ENCODE measurements around the gene NPB.

The NPB gene

GRCh38 chr17:81870131-81870980 lies 31.7 kb upstream of the NPB start:
- peak; percentile 15 for DNase-seq

- no peak for DNase-seq
These were observed 31.1 kb upstream of the NPB start, which contains the start of gene ARHGDIA for GRCh38 chr17:81870981-81871386. TSS of gene ARHGDIA (minus strand) at chr17:81871337. CDS start at chr17:81869930, 1,407 bp downstream.

DNA sequence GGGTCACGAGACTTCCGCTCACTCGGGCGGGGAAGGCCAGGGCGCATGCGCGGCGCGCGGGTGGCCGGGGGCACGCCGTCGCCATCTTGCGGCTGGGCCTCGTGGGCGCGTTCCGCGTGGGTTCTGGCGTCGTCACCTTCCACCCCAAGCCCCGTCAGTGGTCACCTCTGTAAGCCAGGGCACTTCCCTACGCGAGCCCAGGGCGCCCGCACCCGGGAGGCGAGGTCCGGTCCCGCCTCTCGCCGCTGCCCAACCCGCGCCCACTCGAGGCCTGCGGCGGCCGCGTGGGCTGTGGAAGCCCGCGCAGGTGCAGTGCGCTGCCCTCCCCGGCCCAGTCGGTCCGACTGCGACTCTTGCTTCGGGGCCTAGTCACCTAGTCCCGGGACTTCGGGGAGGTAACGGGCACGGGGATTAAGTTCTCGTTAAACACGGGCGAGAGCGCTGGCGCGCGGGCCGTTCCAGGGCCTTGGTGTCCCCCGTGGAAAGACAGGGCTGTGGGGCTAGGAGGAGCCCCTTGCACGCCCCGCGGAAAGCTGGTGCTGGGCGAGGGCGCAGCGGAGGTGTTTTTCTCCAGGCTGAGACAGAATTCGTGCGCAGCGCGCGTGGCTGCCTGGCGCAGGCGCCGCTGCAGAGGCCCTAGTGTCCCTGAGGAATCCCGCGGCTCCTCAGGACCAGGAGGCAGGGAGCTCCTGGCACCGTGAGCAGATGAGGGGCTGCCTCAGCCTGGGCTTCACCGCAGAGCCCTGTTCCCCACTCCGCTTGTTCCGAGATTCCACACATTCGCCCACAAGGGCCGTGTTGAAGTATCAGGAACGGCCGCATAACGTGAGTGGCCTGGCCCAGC lies 30.4 kb upstream of the NPB start:
- peak; percentile 78 for DNase-seq

DNA sequence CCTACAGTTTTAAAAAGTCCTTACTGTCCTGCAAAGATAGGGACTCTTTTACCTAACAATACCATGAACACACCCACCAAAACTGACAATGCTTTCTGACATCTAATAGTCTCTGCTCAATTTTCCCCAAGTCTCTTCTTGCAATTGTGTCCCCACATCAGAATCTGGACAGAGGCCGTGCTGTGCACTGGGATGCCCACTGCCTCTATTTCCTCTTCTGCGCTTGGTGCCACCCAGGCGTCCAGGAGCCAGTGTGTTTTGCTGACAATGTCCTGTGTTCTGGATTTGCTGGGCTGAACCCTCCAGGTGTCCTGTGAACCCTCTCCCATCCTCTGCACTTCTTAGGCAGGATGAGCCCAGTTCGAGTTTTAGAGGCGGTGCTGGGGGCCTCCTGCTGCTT lies 24.5 kb upstream of the NPB start:
- no peak for DNase-seq

DNA sequence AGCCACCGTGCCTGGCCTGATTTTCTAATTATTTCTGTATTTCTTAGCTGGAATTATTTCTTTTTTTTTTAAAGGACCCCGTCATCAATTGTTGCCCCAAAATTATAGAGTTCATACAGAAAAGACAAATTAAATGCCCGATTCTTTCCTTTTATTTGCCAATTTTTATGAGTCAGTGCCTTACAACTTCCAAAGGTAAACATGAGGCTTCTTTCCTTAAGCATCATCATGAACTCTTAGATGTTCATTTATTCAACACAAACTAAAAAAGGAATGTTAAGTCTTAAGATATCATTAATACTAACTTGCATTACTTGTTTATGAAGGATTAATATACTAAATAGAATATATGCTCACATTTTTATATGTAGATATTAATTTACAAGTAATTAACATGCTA lies 23.7 kb upstream of the NPB start:
- DNase-seq, result no peak

GRCh38 chr17:81879121-81879520 lies 22.9 kb upstream of the NPB start:
- no peak for DNase-seq

DNA sequence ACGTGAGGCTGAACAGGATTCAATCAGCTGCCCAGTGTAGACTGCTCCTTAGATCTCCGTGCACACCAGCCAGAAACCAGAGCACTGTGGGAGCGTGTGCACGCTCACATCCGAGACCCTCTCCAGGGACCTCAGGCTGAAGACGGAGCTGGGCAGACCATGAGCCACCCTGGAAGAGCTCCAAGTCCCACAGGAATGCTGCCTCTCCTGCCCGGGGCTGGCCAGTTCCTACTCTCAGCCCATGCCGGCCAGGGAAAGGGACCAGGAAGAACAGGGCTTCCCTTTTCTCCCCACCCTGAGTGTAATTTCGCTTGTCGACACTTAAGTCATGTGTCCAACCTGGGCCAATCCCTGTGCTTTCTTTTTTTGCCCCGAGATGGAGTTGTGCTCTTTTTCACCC lies 17.5 kb upstream of the NPB start:
- DNase-seq, result no peak

GRCh38 chr17:81884968-81885367 lies 17.1 kb upstream of the NPB start:
- DNase-seq, result no peak

DNA sequence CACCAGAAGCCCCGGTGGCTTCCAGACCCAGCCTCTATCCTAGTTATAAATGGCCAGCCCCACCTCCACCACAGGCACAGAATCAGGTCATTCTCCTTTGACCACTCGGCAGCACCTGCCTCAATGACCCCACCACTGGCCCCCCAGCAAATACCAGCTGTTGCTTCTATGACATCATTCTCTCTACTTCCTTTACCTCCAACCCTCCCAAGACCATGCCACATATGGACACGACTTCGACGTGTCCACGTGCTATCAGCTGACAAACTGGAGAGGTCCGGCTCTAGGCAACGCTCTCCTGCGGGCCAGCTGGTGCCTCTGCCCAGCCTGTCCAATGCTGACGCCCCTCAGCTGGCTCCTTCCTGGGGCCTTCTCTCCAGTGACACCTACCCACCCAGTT lies 16.6 kb upstream of the NPB start:
- no peak for DNase-seq

GRCh38 chr17:81885869-81886548 lies 16.0 kb upstream of the NPB start:
- peak; percentile 83 for DNase-seq

- DNase-seq, result no peak
These were observed 13.7 kb upstream of the NPB start for GRCh38 chr17:81888105-81888987.

- no peak for DNase-seq
These were observed 12.9 kb upstream of the NPB start for GRCh38 chr17:81888988-81889595.

DNA sequence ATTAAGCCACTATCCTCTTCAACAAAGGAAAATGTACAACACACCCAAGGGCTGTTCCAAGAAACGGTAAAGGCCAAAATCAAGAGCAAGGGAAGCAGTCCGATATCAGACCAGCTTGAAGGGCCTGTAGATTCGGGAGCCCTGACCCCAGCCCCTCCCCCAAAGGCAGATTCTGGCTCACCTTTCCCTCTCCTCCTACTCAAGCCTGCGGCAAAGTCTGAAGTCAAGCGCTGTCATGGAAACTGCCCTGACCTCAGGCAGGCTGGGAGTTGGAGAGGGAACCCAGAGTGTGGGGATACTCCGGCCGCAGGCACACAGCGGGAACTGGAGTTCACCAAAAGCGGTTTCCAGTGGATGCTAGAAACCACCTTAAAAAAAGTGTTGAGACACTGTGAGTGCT lies 12.4 kb upstream of the NPB start:
- DNase-seq, result no peak

DNA sequence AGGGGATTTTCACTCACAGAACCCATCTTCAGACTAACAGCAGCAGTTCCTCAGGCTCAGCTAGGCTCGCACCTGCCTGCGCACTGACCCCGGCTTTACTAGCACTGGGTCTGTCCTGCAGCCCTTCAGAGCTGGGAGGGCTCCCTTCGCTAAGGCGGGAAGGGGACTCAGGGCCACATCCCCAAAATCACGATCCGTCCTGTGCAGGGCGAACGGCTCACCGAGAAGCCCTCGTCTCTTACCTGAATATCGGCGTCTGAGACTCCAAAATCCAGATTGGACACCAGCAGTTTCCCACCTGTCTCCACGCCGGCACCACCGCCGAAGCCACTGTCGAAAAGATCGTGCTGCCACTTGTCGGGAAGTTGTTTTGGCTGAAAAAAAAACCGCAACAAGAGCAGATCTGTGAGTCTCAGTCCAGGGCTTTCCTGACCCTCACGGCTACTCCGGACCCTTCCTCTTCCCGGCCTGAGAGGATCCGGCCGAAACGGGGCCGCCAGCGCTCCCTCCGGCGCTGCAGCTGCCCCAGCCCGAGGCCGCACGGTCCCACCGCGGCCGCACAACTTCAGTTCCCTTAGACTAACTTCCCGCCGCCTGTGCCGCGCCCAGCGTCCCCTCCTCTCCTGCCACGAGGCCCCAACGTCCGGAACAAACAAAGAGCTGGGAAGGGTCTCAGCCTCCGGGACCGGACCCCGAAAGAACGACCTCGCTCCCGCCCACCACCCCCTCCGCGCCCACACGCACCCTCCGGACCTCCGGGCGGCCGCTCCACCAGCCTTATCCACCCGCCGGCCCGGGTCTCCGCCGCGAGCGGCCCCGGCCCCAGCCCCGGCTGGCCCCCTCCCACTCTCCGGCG lies 11.4 kb upstream of the NPB start:
- DNase-seq, result no peak

DNA sequence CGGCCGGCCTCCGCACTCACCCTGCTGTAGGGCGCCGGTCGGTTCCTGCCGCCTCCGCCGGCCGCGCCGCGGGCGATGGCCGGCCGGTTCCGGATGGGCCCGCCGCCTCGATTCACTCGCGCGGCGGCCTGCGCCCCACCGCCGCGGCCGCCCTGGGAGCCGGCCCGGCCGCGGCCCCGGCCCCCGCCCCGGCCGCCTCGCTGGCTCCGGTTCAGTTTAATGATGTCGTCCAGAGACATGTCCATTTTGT lies 10.8 kb upstream of the NPB start:
- no peak for DNase-seq

DNA sequence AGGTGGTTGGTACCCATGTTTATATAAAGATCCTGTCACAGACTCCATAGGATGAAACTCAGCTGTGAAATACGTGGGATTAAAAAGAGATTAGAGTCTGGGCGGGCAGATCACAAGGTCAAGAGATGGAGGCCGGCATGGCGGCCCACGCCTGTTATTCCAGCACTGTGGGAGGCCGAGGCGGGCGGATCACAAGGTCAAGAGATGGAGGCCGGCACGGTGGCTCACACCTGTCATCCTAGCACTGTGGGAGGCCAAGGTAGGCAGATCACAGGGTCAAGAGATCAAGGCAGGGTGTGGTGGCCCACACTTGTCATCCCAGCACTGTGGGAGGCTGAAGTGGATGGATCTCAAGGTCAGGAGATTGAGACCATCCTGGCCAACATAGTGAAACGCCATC lies 6.6 kb upstream of the NPB start:
- no peak for DNase-seq

DNA sequence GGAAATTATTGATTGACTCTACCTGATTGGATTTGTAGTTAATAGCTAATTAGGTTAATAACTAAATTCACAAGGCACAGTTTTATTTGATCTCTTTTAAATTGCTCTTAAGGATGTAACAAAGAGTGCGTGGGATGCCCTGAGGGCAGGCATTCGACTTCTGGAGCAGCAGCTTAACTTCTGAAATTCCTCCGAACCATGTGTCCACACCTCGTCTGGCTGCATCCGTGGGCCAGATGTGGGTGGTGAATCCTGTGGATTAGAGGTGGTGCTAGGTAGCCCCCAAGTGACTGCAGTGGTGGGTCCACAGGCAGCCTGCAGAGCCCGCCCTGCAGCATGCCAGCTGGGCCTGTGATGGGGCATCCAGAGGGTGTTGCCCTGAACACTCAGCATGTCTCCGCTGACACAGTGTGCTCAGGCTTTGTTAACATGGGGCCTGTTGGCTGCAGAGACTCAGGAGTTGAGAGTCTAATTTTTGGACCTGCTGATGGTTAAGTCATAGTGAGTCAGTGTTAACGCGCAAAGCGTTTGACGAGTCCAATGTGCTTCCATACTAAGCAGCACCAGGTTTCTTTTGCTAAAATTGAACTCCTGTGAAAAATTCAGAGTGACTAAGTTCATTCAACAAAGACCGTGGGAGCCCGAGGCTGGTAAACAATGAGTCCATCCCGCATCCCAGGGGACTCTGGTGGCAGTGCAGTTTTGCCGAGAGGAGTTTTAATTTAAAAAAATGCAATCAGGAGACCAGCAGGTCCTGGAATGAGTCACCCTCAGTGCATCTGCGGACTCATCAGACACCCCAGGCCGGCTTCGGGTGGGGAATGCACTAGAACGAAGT lies 3.8 kb upstream of the NPB start:
- no peak for DNase-seq

DNA sequence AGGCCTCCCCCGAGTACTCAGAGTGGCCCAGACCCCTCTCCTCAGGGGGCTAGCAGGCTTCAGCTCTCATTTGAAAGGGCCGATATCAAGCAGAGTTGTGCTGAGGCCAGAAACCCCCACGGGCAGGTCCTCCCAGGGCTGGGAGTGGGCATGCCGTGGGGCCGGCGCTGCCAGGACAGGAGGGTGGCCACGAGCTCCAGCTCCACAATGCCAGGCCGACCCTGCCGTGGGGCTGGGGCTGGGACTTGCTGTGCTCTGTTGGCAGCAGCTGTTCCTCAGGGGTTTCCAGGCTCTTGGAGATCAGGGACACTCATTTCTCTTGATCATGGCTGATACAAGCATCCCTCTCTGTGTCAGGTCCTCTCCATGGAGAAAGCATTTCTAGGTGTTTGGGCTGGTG lies 3.2 kb upstream of the NPB start:
- no peak for DNase-seq

- DNase-seq, result no peak
These were observed 2.4 kb upstream of the NPB start for GRCh38 chr17:81899514-81900166.

Data from MV-4-11 (cell line).